ENCODE results near the gene TVP23C. TPM values are rescaled to one million over a fixed set of nuclear protein-coding genes. Genes with fewer than 3 reads are reported as not detected.
"Not testable (repeated sequence)": the region's sequence is repeated elsewhere in the genome, so short reads cannot be mapped to it uniquely, and the experiment has no call there.

TVP23C gene
- total RNA-seq, result 15.1 and 16.1 TPM in 2 replicates

DNA sequence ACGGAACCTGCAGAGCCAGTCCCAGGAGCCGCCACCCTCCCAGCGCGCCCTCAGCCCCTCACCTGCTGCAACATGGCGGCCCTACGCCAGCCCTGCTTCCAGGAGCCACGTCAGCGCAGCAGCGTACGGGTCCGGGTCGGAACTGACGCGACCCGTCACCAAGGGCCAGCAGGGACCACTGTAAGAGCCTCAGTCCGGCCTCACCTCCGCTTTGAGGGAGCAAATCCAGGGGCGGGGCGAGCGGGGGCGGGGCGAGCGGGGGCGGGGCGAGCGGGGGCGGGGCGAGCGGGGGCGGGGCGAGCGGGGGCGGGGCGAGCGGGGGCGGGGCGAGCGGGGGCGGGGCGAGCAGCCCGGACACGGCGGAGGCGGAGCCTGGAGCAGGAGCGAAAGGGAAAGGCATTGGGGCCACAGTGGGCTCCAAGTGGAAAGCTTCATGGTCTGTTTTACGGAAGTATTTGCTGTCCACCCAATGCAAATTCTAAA, at the start of gene TVP23C:
Gene TVP23C (minus strand): TSS at position 109 of the 483 bp plus-strand sequence. CDS start 35 bp downstream, at position 74.
- H3K4me1 Mint-ChIP-seq; POLR2A ChIA-PET; H3K36me3 Mint-ChIP-seq (ENCODE audit: low read depth); intact Hi-C loops (cut with micrococcal nuclease); CTCF ChIA-PET; H3K9me3 Mint-ChIP-seq; H3K27me3 Mint-ChIP-seq: not testable (repeated sequence)
- Mint-ChIP-seq H3K4me3 (peak within 1 kb of the TSS; percentile 96), H3K27ac (peak within 1 kb of the TSS; percentile 80)
- ATAC-seq (ENCODE audit: low read depth) (peak; percentile 87), DNase-seq (peak; percentile 54)

DNA sequence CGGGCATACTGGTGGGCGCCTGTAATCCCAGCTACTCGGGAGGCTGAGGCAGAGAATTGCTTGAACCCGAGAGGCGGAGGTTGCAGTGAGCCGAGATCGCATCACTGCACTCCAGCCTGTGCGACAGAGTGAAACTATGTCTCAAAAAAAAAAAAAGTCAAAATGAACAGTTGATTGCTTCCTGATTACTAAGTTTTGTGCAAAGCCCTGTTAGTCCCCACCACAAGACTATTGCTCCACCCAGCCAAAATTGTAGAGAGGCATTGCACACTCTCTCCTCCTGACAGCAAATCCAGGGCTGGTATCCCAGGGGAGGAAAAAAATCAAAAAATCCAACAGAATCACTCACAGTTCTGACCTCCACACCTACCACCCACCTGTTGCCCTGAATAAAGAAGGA, 29.7 kb upstream of the TVP23C start:
- H3K36me3 Mint-ChIP-seq (ENCODE audit: low read depth); ATAC-seq (ENCODE audit: low read depth); intact Hi-C loops (cut with micrococcal nuclease); H3K4me1 Mint-ChIP-seq; H3K9me3 Mint-ChIP-seq; CTCF ChIA-PET; POLR2A ChIA-PET; H3K27ac Mint-ChIP-seq; DNase-seq; H3K4me3 Mint-ChIP-seq: not testable (repeated sequence)
- H3K27me3 Mint-ChIP-seq, result peaks cover 25% of the 10 kb centered on the region

DNA sequence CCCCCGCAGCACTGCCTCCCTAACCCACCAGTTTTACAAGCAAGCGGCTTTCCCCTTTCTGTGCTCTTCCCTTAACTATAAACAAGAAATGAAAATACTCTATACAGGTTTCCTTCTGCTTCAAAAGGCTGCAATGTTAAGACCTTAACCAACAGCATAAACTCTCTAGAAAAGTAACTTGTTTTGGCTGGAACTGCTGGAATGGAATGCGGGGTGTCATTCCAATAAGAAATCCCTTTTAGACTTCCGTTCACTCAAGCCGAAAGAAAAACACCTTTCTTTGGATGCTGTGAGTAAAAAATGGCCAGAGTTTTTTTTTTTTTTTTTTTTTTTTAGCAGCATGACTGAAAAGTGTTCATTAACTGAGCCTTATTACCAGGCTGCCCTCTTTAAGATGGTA, 28.7 kb upstream of the TVP23C start:
- H3K9me3 Mint-ChIP-seq; intact Hi-C loops (cut with micrococcal nuclease); DNase-seq; POLR2A ChIA-PET; ATAC-seq (ENCODE audit: low read depth); CTCF ChIA-PET; H3K4me3 Mint-ChIP-seq; H3K36me3 Mint-ChIP-seq (ENCODE audit: low read depth); H3K27ac Mint-ChIP-seq: not testable (repeated sequence)
- Mint-ChIP-seq H3K4me1 (peaks cover 10% of the 10 kb centered on the region), H3K27me3 (peaks cover 28% of the 10 kb centered on the region)

DNA sequence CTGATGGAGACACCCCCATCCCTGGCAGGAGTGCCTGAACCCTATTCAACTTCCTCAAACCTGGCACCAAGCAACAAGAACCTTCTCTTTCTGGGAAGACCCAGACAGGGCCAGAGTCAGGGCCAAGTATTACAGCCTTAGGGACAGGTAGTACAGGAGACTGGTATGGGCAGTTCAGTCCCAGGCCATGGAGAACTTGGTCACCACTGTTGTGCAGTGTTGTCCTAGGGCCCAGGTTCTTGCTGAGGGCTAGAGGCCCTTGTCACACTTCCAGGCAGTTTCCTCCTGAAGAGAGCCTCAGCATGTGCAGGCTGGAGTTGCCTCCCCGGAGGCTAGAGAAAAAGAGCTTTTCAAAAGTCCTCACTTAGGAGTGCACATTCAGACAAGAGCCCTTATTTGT, 27.6 kb upstream of the TVP23C start:
- H3K4me3 Mint-ChIP-seq; H3K36me3 Mint-ChIP-seq (ENCODE audit: low read depth); H3K27ac Mint-ChIP-seq; H3K9me3 Mint-ChIP-seq; CTCF ChIA-PET; intact Hi-C loops (cut with micrococcal nuclease); POLR2A ChIA-PET; DNase-seq; ATAC-seq (ENCODE audit: low read depth): not testable (repeated sequence)
- Mint-ChIP-seq H3K4me1 (peaks cover 10% of the 10 kb centered on the region), H3K27me3 (peaks cover 32% of the 10 kb centered on the region)

DNA sequence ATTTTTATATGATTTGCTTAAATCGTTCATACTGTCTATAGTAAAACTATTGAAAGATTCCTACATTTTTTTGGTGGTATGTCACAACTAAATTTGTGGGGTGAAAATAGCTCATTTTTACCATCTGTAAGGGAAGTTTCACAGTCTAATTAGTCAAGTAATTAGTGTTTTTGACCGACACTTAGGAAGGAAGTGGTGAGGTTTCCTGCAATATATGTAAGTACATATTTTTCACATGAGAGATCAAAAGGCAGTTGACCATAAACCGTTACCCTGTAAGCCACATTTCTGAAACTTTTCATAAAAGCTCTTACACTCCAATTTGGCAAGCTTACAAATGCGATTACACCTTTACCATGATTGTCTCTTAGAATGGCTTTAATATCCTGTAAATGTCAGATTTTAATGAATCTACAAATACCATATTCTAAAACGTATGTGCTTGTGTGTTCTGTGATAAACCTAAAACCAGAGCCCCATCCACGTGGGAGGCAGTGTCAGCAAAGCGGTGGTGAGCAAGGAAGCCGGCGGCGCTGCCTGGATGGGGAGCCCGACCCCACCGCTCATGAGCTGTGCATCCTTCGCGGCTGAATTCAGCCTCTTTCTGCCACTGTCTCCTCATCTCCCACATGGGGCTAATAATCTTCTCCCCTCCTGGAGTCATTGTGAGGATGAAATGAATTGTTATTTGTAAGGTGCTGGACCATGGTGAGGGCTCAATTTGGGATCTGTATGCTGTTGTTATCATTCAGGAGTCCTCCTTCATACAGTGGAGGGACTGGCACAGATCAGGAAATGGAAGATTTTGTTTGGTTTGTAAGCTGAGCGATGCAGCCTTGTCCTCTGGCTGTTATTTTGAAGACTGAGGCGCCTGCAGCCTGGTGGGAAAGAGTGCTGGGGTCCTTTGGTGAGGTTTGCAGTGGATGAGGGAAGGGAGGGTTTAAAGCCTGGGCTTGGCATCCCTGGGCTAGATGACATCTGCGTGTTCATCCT, 26.6 kb upstream of the TVP23C start:
- H3K27me3 Mint-ChIP-seq, result peaks cover 30% of the 10 kb centered on the region
- CTCF ChIA-PET; H3K27ac Mint-ChIP-seq; POLR2A ChIA-PET; H3K4me3 Mint-ChIP-seq; H3K36me3 Mint-ChIP-seq (ENCODE audit: low read depth); DNase-seq; H3K9me3 Mint-ChIP-seq; intact Hi-C loops (cut with micrococcal nuclease); ATAC-seq (ENCODE audit: low read depth): not testable (repeated sequence)
- H3K4me1 Mint-ChIP-seq, result peaks cover 10% of the 10 kb centered on the region

DNA sequence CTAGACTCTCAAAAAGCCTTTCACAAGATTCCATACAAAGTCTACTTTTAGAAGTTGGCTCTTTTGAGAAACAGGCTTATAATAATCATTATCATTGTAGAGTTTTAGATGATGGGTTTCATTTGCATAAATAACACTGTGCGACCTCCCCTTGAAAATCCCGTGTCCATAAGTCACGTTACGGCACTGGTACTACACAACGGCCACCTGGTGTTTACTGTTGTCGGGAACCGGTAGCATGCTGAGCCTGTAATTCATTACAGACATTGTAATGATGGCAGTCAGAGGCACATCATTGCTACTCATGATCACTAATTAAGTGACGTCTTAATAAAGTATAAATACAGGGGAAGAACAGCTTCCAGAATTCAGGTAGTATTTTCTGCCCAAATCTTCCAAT, 24.7 kb upstream of the TVP23C start:
- POLR2A ChIA-PET; intact Hi-C loops (cut with micrococcal nuclease); H3K4me3 Mint-ChIP-seq; DNase-seq; H3K27ac Mint-ChIP-seq; ATAC-seq (ENCODE audit: low read depth); CTCF ChIA-PET; H3K36me3 Mint-ChIP-seq (ENCODE audit: low read depth); H3K9me3 Mint-ChIP-seq: not testable (repeated sequence)
- peaks cover 10% of the 10 kb centered on the region for H3K4me1 Mint-ChIP-seq
- peaks cover 31% of the 10 kb centered on the region for H3K27me3 Mint-ChIP-seq

DNA sequence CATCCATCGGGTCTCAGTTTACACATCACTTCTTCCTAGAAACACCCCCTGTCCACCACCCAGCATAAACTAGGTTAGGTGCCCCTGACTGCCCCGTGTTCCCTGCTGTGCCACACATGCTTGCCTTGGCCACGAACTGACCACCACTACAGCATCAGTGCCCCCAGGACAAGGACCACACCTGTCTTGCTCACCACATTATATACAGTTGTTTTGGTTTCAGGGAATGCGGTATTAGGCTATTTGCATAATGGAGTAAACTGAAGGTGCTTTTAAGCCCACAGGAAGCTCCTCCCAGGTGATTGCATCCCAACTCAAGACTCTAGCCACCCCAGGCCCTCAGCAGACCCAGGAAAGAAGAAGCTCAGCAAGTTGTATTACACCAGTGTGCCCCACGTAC, 20.0 kb upstream of the TVP23C start:
- DNase-seq; H3K36me3 Mint-ChIP-seq (ENCODE audit: low read depth); H3K27ac Mint-ChIP-seq; H3K4me1 Mint-ChIP-seq; intact Hi-C loops (cut with micrococcal nuclease); H3K9me3 Mint-ChIP-seq; H3K4me3 Mint-ChIP-seq; POLR2A ChIA-PET; CTCF ChIA-PET; ATAC-seq (ENCODE audit: low read depth): not testable (repeated sequence)
- peaks cover 30% of the 10 kb centered on the region for H3K27me3 Mint-ChIP-seq

DNA sequence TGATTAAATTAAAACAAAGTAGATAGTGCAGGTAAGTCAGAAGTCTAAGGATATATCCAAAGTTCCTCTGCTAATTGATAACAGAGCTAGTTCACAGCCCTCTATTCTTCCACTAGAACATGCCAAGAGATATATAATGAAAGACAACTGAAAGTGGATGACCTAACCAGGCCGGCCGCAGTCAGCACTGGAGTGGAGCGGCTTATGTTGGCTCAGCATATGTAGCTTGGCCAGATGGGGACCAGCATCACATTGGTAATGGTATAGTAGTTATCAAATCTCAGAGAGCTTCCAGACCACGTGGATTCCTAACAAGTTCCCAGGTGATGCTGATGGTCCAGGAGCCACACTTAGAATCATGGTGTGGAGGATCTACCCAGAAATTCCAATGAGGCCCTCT, 18.2 kb upstream of the TVP23C start:
- intact Hi-C loops (cut with micrococcal nuclease), result not testable (repeated sequence)

DNA sequence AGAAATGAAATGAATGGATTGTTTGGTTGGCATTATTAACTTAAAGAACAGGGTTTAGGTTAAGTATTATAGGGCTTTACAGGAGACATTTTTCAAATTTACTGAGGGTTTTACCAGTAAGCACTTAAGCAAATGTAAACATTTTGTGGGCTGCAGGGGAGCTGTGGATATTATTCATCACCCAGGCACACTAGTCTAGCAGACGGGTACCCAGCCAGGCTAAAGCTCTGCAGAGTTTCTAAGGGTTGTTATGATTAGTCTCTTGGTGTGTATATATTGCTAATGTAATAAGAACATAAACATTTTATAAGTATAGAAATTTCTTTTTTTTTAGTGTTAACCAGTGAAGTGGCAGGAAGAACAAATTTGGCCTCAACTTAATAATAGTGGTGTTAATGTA, 13.6 kb upstream of the TVP23C start:
- intact Hi-C loops (cut with micrococcal nuclease); H3K27ac Mint-ChIP-seq; DNase-seq; H3K36me3 Mint-ChIP-seq (ENCODE audit: low read depth); H3K4me3 Mint-ChIP-seq; CTCF ChIA-PET; POLR2A ChIA-PET; H3K4me1 Mint-ChIP-seq; H3K9me3 Mint-ChIP-seq; ATAC-seq (ENCODE audit: low read depth): not testable (repeated sequence)
- H3K27me3 Mint-ChIP-seq, result peaks cover 24% of the 10 kb centered on the region

More for the DNA sequence above, 18.2 kb upstream of the TVP23C start:
- CTCF ChIA-PET; H3K9me3 Mint-ChIP-seq; POLR2A ChIA-PET; ATAC-seq (ENCODE audit: low read depth); H3K27ac Mint-ChIP-seq; H3K4me1 Mint-ChIP-seq; DNase-seq; H3K4me3 Mint-ChIP-seq; H3K36me3 Mint-ChIP-seq (ENCODE audit: low read depth): not testable (repeated sequence)
- peaks cover 26% of the 10 kb centered on the region for H3K27me3 Mint-ChIP-seq

DNA sequence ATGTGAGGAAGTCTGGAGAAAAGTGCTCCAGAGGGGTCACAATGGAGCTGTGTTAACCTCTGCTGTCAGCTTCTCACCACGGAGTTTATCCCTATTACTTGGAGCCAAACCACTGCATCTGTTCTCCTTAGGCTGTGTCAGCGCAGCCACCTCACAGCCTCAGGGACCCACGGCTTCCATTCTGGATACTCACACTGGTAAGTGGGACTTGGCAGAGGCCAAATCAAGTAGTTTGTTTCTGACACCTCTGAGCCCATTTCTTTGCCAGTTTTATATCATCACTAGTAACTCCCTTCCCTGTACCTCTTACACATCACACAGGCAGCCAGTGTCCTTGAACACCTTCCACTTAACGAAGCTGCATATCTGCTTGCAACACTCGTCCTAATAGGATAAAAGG, 11.4 kb upstream of the TVP23C start:
- H3K4me3 Mint-ChIP-seq; intact Hi-C loops (cut with micrococcal nuclease); CTCF ChIA-PET; POLR2A ChIA-PET; H3K27ac Mint-ChIP-seq; H3K36me3 Mint-ChIP-seq (ENCODE audit: low read depth); ATAC-seq (ENCODE audit: low read depth); DNase-seq; H3K9me3 Mint-ChIP-seq; H3K4me1 Mint-ChIP-seq: not testable (repeated sequence)
- peaks cover 26% of the 10 kb centered on the region for H3K27me3 Mint-ChIP-seq

DNA sequence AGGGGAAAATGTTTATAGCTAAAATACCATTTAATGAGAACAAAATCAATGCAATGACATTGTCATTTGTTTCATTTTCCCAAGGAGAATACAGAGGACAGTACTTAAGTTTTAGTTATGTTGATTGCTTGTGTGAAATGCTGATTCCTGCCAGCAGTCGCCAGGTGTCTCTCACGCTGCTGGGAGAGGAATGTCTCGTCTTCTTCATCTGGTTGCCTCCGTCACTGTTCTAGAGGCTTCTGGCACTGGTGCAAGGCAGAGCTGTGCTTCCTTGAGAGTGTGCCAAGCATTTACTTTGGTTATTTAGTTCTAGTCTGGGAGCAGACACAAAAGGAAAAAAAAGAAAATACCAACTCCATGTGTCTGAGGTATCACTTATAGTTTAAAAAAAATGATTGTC, 10.6 kb upstream of the TVP23C start:
- CTCF ChIA-PET; intact Hi-C loops (cut with micrococcal nuclease): not testable (repeated sequence)
- peaks cover 27% of the 10 kb centered on the region for H3K27me3 Mint-ChIP-seq

DNA sequence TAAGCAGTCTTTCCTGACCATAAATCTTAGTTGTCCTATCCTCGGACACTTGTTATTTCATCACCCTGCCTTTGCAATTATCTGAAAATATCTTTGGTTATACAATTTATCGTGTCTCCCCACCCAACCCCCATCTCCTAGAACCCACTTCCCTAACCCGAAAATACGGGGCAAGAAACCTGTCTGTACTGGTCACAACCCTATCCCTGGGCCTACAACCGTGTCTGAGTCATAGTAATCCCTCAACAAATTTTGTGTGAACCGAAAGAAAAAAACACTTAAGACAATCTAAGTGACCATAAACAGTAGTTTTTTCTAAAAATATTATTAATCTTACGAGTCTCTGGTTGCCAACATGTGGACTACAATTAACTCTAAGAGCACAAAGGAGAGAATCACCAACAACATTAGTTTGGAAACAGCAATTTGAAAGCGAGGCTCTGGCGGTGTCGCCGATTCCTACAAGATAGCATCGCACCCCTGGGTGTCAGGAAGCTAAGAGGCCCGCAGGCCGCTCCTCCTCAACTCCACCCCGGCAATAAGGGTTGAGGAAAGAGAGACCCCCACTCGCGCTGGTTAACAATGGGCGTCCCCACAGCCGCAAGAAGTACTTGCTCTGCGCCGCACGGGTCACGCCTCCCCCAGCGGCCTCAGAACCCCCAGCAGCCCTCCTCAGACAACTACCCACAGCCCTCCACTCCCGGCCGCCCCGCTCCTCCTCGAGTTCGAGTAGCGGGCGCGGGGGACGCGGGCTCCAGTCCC, 489 bp downstream of the TVP23C start:
- intact Hi-C loops (cut with micrococcal nuclease); H3K9me3 Mint-ChIP-seq; H3K36me3 Mint-ChIP-seq (ENCODE audit: low read depth); H3K27me3 Mint-ChIP-seq; H3K4me1 Mint-ChIP-seq; CTCF ChIA-PET; POLR2A ChIA-PET; DNase-seq: not testable (repeated sequence)
- Mint-ChIP-seq H3K4me3 (peak overlapping the region; percentile 96), H3K27ac (peak overlapping the region; percentile 41)
- peak; percentile 51 for ATAC-seq (ENCODE audit: low read depth)

More for the DNA sequence above, 10.6 kb upstream of the TVP23C start:
- H3K9me3 Mint-ChIP-seq; H3K4me3 Mint-ChIP-seq; H3K4me1 Mint-ChIP-seq; DNase-seq; H3K36me3 Mint-ChIP-seq (ENCODE audit: low read depth); H3K27ac Mint-ChIP-seq; ATAC-seq (ENCODE audit: low read depth); POLR2A ChIA-PET: not testable (repeated sequence)
